Neural crest cell (in vitro differentiated cells): ENCODE data around the gene SMPD3. TPM values are rescaled to one million over a fixed set of nuclear protein-coding genes. Genes with fewer than 3 reads are reported as not detected.

Experiments
- DNase-seq: peaks from one replicate; pipeline ENCODE4 v3.0.0; 2021; ENCODE audit warnings: low read depth, mixed read lengths, low spot score
- H3K27ac Mint-ChIP-seq: one replicate; pipeline ENCODE4 v1.8.0; 2021; ENCODE audit warnings: mild to moderate bottlenecking, mixed read lengths; ENCODE audit not compliant: unreplicated experiment
- H3K27me3 Mint-ChIP-seq: 2 replicates; pipeline ENCODE4 v1.8.0; 2021; ENCODE audit warnings: low read depth, mild to moderate bottlenecking, mixed read lengths
- H3K36me3 Mint-ChIP-seq: 2 replicates; pipeline ENCODE4 v1.8.0; 2021; ENCODE audit warnings: low read depth, mild to moderate bottlenecking, mixed read lengths
- H3K4me1 Mint-ChIP-seq: 2 replicates; pipeline ENCODE4 v1.8.0; 2021; ENCODE audit warnings: mixed read lengths
- H3K4me3 Mint-ChIP-seq: one replicate; pipeline ENCODE4 v1.8.0; 2021; ENCODE audit warnings: mild to moderate bottlenecking, mixed read lengths
- H3K9me3 Mint-ChIP-seq: 2 replicates; pipeline ENCODE4 v1.8.0; 2021; ENCODE audit warnings: mixed read lengths
- CTCF ChIP-seq: fragments of 200-600 bp; sonication (generic); conservative IDR thresholded peaks from 2 replicates; pipeline ENCODE4 v1.5.0; 2021; ENCODE audit warnings: antibody characterized with exemption, mild to moderate bottlenecking
- total RNA-seq: library from RNA; stranded (reverse); gene quantifications from 2 replicates; pipeline ENCODE4 v1.2.1, GENCODE V29; 2021

SMPD3 gene
- total RNA-seq, 1 donor from 2014 or later = 3.8 TPM

GRCh38 chr16:68433316-68433715, 15.0 kb downstream of the SMPD3 start:
- DNase-seq = no peak
- TF ChIP-seq CTCF = no peak
- H3K36me3 Mint-ChIP-seq = no peaks in the 10 kb centered on the region
- peaks cover 5% of the 10 kb centered on the region for H3K27me3 Mint-ChIP-seq
- no peaks in the 10 kb centered on the region for H3K4me1 Mint-ChIP-seq
- H3K9me3 Mint-ChIP-seq = peaks cover 2% of the 10 kb centered on the region
- H3K27ac Mint-ChIP-seq = no peak overlapping the region
- H3K4me3 Mint-ChIP-seq = no peak overlapping the region

- H3K4me1 Mint-ChIP-seq = no peaks in the 10 kb centered on the region
- peaks cover 2% of the 10 kb centered on the region for H3K27me3 Mint-ChIP-seq
- peaks cover 2% of the 10 kb centered on the region for H3K9me3 Mint-ChIP-seq
- H3K4me3 Mint-ChIP-seq = no peak overlapping the region
- no peak for DNase-seq
- H3K27ac Mint-ChIP-seq = no peak overlapping the region
- H3K36me3 Mint-ChIP-seq = no peaks in the 10 kb centered on the region
- no peak for TF ChIP-seq CTCF
Observed at GRCh38 chr16:68432701-68433100, 15.6 kb downstream of the SMPD3 start.

GRCh38 chr16:68429076-68429854, 19.0 kb downstream of the SMPD3 start:
- Mint-ChIP-seq H3K4me3 (no peak overlapping the region), H3K36me3 (no peaks in the 10 kb centered on the region), H3K4me1 (no peaks in the 10 kb centered on the region), H3K27me3 (peaks cover 2% of the 10 kb centered on the region), H3K9me3 (no peaks in the 10 kb centered on the region), H3K27ac (no peak overlapping the region)
- DNase-seq = no peak
- no peak for TF ChIP-seq CTCF

GRCh38 chr16:68427649-68428303, 20.5 kb downstream of the SMPD3 start:
- Mint-ChIP-seq H3K9me3 (no peaks in the 10 kb centered on the region), H3K4me3 (no peak overlapping the region), H3K27ac (no peak overlapping the region), H3K36me3 (no peaks in the 10 kb centered on the region), H3K4me1 (no peaks in the 10 kb centered on the region), H3K27me3 (peaks cover 2% of the 10 kb centered on the region)
- no peak for TF ChIP-seq CTCF
- no peak for DNase-seq

GRCh38 chr16:68426347-68426652, 22.0 kb downstream of the SMPD3 start:
- Mint-ChIP-seq H3K4me1 (no peaks in the 10 kb centered on the region), H3K9me3 (no peaks in the 10 kb centered on the region), H3K27me3 (peaks cover 2% of the 10 kb centered on the region), H3K36me3 (no peaks in the 10 kb centered on the region), H3K4me3 (no peak overlapping the region), H3K27ac (no peak overlapping the region)
- no peak for DNase-seq
- TF ChIP-seq CTCF = no peak
